ENCODE data around the gene THUMPD1. TPM values are rescaled to one million over a fixed set of nuclear protein-coding genes. Genes with fewer than 3 reads are reported as not detected.

The THUMPD1 gene
- total RNA-seq, 2 donors from 2014 or later: 32.8 to 36.8 TPM

- H3K9ac ChIP-seq (ENCODE audit: low read depth in 2 of 2, low read length in 2 of 2): no peak overlapping the region
- no peaks in the 10 kb centered on the region for H3K9me3 ChIP-seq
- TF ChIP-seq CTCF (IDR thresholded peaks at IDR 0.05): no peak
- no peak overlapping the region for H3K4me3 ChIP-seq
- intact Hi-C loops (cut with DNase I): no loop called here
- no peaks in the 10 kb centered on the region for H3K4me1 ChIP-seq
- no peaks in the 10 kb centered on the region for H3K36me3 ChIP-seq
- no peak overlapping the region for H3K27ac ChIP-seq
- no peaks in the 10 kb centered on the region for H3K27me3 ChIP-seq
- no peak for DNase-seq
Observed at GRCh38 chr16:20749474-20749873, 7.9 kb upstream of the THUMPD1 start.

DNA sequence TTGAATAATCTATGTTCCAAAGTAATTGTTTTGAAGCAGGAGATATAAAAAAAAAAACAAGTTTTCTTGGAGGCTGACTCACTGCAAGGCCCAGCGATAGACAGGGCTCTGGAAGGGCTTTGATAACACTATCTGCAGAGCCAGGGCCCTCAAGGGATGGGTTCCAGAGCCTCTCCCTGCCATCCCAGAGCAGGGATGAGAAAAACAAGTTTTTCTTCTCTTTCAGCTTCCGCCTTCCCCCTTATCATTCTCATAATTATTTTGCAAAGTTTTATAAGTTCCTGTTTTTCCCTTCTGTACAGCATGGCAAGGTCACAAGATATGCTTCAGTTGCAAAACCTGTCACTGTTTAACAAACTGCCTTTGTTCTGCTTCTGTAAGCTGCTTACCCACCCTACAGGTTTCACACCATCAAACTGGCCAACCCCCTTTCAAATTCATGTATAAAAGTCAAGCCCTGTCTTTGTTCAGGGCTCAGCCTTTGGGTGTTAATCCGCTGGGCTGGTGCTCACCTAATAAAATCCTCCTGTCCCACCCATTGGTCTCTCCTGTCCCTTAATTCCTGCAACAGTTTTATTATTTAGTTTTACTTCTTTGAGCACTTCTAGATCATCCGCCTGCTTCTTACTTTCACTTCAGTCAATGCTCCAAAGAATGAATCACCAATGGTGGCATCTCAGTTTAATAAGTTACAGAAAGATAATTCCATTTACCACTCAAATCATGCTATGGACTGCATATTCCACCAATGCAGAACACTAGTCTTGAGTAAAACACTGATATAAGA, 5.6 kb upstream of the THUMPD1 start:
- H3K9me3 ChIP-seq: no peaks in the 10 kb centered on the region
- TF ChIP-seq CTCF (IDR thresholded peaks at IDR 0.05): no peak
- no peaks in the 10 kb centered on the region for H3K4me1 ChIP-seq
- H3K36me3 ChIP-seq: no peaks in the 10 kb centered on the region
- H3K27ac ChIP-seq: no peak overlapping the region
- no peaks in the 10 kb centered on the region for H3K27me3 ChIP-seq
- no peak overlapping the region for H3K4me3 ChIP-seq
- peak; percentile 32 for DNase-seq
- H3K9ac ChIP-seq (ENCODE audit: low read depth in 2 of 2, low read length in 2 of 2): no peak overlapping the region
- intact Hi-C loops (cut with DNase I): no loop called here

DNA sequence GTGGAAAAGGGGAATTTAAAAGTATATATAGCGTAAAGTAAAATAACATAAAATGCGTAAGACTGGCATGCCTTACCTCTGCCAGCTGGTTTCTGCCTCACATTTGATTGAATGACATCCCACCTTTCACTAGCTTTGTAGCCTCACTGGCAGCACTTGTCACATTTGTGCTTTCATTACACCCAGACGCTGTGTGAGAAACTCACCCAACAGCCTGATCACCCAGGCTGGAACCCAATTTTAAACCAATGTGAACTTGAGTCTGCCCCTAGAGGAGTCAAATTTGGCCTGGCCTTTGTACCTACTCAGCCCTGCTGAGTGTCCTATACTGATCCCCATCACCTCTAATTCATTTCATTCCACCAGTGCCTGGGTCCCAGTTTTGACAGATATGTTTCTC, 4.8 kb upstream of the THUMPD1 start:
- no peaks in the 10 kb centered on the region for H3K36me3 ChIP-seq
- H3K4me3 ChIP-seq: no peak overlapping the region
- no peak overlapping the region for H3K27ac ChIP-seq
- no peak for TF ChIP-seq CTCF (IDR thresholded peaks at IDR 0.05)
- H3K9ac ChIP-seq (ENCODE audit: low read depth in 2 of 2, low read length in 2 of 2): no peak overlapping the region
- H3K4me1 ChIP-seq: no peaks in the 10 kb centered on the region
- no peaks in the 10 kb centered on the region for H3K9me3 ChIP-seq
- intact Hi-C loops (cut with DNase I): no loop called here
- H3K27me3 ChIP-seq: no peaks in the 10 kb centered on the region
- DNase-seq: no peak

DNA sequence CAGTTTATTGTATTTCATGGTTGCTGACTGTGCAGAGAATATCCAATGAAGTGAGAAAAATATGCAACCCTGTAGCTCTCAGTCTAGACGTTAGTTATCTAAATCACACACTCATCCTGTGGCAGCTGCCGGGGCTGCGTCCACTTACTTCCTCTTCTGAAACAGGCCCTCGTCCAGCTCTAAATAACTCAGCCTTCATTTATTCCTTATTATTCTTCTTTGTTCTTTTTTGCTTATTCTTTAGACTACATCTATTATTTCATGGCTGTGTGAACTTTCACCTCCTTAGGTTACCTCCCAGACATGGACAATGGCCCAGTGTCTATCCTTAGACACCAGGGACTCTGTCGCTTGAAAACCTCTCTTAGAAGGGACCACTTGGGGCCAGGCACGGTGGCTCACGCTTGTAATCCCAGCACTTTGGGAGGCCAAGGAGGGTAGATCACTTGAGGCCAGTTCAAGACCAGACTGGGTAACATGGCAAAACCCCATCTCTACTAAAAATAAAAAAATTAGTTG, 3.4 kb upstream of the THUMPD1 start:
- no peak for TF ChIP-seq CTCF (IDR thresholded peaks at IDR 0.05)
- no peak for DNase-seq
- Histone ChIP-seq H3K36me3 (no peaks in the 10 kb centered on the region), H3K27ac (no peak overlapping the region), H3K4me3 (no peak overlapping the region), H3K27me3 (no peaks in the 10 kb centered on the region), H3K9me3 (no peaks in the 10 kb centered on the region), H3K9ac (ENCODE audit: low read depth in 2 of 2, low read length in 2 of 2) (no peak overlapping the region), H3K4me1 (peaks cover 6% of the 10 kb centered on the region)
- intact Hi-C loops (cut with DNase I): no loop called here

- no peaks in the 10 kb centered on the region for H3K27me3 ChIP-seq
- H3K4me1 ChIP-seq: peaks cover 11% of the 10 kb centered on the region
- no peak overlapping the region for H3K9ac ChIP-seq (ENCODE audit: low read depth in 2 of 2, low read length in 2 of 2)
- DNase-seq: no peak
- no peaks in the 10 kb centered on the region for H3K9me3 ChIP-seq
- H3K36me3 ChIP-seq: no peaks in the 10 kb centered on the region
- H3K4me3 ChIP-seq: no peak overlapping the region
- intact Hi-C loops (cut with DNase I): no loop called here
- TF ChIP-seq CTCF (IDR thresholded peaks at IDR 0.05): no peak
- no peak overlapping the region for H3K27ac ChIP-seq
Observed at GRCh38 chr16:20743591-20743990, 2.0 kb upstream of the THUMPD1 start.
